Skeletal muscle satellite cell (primary cell): ENCODE measurements around the gene NOL4L.

Experiments
- H3K27me3 ChIP-seq: 2 replicates; pipeline ENCODE4 v1.7.0; 2013; ENCODE audit warnings: low read length; ENCODE audit not compliant: control insufficient read depth, insufficient read depth
- H3K36me3 ChIP-seq: 2 replicates; pipeline ENCODE4 v1.7.0; 2013; ENCODE audit warnings: mild to moderate bottlenecking, control low read depth, low read length; ENCODE audit not compliant: insufficient read depth
- H3K4me1 ChIP-seq: 2 replicates; pipeline ENCODE4 v1.7.0; 2013; ENCODE audit warnings: low read length; ENCODE audit not compliant: control insufficient read depth, insufficient read depth
- H3K4me2 ChIP-seq: 2 replicates; pipeline ENCODE4 v1.7.0; 2013; ENCODE audit warnings: mild to moderate bottlenecking, low read length
- H3K4me3 ChIP-seq: 2 replicates; pipeline ENCODE4 v1.7.0; 2013; ENCODE audit warnings: low read length
- H3K9ac ChIP-seq: 2 replicates; pipeline ENCODE4 v1.7.0; 2013; ENCODE audit warnings: mild to moderate bottlenecking, low read depth, low read length, moderate library complexity
- H3K9me3 ChIP-seq: replicated peaks from 2 replicates; pipeline ENCODE4 v1.7.0; 2013; ENCODE audit warnings: mild to moderate bottlenecking, control low read depth, low read length

Gene NOL4L

DNA sequence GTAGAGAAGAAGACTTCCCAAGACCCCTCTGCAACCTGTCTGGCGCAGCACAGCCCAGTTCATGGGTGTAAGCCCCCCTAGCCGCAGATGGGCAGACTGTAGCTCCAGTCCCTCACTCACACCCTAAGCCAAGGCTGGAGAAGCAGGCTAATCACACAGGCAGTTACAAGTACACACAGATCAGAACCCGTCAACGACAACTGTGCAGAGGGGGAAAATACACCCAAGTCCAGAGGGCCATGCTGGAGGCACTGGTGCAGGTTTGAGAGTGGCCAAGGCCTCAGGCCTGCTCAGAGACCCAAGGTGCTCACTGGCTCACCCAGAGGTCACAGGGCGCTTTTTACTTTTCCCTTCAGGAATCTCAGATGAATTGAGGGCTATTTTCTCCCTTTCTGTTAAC, 106.1 kb downstream of the NOL4L start:
- H3K4me2 ChIP-seq, result no peak overlapping the region
- peaks cover 32% of the 10 kb centered on the region for H3K4me1 ChIP-seq
- no peaks in the 10 kb centered on the region for H3K27me3 ChIP-seq
- no peak overlapping the region for H3K4me3 ChIP-seq
- no peaks in the 10 kb centered on the region for H3K9me3 ChIP-seq
- no peaks in the 10 kb centered on the region for H3K36me3 ChIP-seq
- no peak overlapping the region for H3K9ac ChIP-seq

DNA sequence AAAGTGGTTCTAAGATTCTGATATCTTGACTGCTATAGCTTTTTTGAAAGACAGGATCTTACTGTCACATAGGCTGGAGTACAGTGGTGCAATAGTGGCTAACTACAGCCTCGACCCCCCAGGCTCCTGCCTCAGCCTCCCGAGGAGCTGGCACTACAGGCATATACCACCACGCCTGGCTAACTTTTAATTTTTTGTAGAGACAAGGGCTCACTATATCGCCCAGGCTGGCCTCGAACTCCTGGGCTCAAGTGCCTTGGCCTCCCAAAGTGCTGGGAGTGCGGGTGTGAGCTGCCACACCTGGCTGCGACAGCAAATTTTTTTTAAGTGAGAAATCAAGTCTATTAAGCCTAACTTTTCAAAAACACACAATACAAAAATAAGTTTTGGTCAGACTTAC, 106.6 kb downstream of the NOL4L start:
- no peaks in the 10 kb centered on the region for H3K36me3 ChIP-seq
- H3K9ac ChIP-seq, result no peak overlapping the region
- H3K9me3 ChIP-seq, result no peaks in the 10 kb centered on the region
- H3K27me3 ChIP-seq, result no peaks in the 10 kb centered on the region
- no peak overlapping the region for H3K4me2 ChIP-seq
- H3K4me1 ChIP-seq, result peaks cover 36% of the 10 kb centered on the region
- H3K4me3 ChIP-seq, result no peak overlapping the region

DNA sequence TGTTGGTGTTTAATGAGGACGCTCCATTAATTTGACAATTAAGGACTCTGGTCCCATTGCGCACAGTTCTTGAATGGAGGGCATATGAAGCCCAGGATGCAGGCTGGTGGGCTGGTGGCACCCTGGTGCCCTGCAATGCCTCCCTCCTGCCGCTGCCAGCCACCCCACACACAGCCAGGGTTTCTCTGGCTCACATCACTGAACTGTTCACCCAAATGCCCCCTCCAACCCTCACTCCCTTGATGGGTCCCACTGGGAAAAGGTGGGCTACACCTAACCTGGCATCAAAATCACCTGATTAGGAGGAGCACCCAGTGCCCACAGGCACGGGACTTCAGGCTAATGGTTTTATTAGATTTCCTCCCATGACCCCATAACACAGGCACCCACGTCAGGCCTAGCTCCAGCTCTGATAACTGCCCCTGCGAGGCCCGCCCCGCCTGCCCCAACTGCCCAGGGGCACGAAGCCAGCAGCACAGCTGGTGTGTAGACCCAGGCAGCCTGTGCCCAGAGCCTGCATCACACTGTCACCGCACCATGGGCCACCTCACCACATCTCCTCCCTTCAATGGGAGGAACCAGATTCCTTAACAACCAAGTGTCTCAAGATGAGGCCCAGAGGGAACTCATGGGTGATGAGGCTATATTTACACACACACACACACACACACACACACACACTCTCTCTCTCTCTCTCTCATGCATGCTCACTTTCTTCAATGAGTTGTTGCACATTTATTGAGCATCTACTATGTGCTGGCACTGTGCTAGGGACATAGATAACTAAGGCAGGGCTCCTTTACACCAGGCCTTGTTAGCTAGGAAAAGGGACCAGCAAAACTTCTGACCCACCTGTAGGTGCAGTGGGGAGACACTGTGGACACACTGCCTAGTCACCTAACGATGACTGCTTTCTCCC, 107.3 kb downstream of the NOL4L start:
- no peaks in the 10 kb centered on the region for H3K9me3 ChIP-seq
- no peaks in the 10 kb centered on the region for H3K27me3 ChIP-seq
- peaks cover 39% of the 10 kb centered on the region for H3K4me1 ChIP-seq
- no peak overlapping the region for H3K9ac ChIP-seq
- no peaks in the 10 kb centered on the region for H3K36me3 ChIP-seq
- H3K4me2 ChIP-seq, result no peak overlapping the region
- no peak overlapping the region for H3K4me3 ChIP-seq

DNA sequence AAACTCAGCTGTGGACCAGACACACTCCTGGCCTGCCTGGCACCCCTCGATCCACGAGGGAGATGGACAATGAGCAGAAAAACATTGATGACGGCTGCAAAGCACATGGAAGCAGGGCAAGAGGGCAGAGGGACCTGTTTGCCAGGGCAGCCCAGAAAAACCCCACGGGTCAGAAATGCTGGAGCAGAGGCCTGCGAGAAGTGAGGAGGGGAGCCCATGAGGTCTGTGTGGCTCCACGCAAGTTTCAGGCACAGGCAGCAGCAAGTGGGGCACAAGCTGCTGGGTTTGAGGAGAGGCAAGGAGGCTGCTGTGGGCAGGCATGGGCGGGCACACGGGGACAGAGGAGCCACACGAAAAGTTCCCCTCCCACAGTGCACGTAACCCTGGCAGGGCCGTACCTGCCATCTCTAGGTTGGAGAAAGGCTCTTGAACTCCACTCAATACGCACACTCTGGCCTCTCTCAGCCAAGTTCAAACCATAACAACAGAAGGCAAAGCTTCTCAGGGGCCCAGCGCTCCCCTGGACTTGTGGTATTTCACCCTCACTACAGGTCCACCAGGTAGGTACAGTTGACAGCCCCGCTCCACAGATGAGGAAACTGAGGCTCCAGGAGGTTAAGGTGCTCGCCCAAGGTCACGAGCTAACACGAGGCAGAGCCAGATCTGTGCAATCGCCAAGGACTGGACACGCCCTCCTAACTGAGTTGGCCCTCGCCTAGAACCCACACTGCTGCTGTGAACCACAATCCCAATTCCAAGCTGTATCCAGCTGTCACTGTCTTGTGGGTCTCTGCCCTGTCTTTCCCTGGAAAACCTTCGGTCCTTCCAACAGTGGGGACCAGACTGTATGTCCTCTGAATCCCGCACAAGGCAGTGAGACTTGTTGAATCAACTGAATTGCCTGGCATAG, 108.2 kb downstream of the NOL4L start:
- H3K4me2 ChIP-seq, result no peak overlapping the region
- peaks cover 1% of the 10 kb centered on the region for H3K36me3 ChIP-seq
- no peaks in the 10 kb centered on the region for H3K9me3 ChIP-seq
- H3K4me1 ChIP-seq, result peaks cover 39% of the 10 kb centered on the region
- H3K9ac ChIP-seq, result no peak overlapping the region
- no peak overlapping the region for H3K4me3 ChIP-seq
- no peaks in the 10 kb centered on the region for H3K27me3 ChIP-seq

DNA sequence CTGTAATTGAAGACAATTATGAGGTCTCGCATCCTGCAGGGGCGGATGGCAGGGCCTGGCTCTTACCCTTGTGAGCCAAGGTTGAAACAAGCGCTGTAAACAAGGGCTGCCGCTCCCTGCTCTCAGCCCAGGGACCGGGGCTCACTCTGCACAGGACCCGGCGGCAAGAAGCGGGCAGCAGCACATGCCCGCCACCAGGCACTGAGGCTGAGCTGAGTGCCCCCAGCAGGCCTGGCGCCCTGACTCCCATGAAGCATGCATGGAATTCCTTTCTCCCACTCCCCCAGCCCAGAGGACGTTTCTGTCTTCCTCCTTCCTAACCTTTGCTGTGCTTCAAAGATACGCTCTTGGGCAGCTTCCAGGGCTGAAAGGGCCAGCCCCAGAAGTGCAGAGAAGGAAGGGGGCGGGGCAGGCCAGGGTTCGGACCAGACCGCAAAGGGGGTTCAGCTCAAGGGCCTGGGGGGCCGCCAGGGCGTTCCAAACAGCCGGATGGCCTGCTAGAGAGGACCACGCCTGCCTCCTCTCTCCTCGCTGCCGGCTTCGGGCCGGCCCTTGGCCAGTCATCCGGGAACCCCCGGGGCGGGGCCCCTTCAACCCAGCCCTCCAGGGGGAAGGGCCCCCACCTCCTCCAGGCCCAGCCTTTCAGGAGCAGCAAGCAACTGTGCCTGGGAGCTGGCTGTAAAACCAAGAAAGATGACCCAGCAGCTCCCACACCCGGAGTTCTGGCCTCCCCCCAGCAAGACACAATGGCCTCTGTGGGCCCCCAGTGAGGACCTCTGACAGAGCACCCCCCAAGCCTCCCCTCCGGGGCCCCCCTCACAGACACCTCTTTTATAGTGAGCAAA, 109.9 kb downstream of the NOL4L start:
- H3K4me2 ChIP-seq, result peak overlapping the region; percentile 84
- H3K4me3 ChIP-seq, result peak overlapping the region; percentile 67
- H3K9ac ChIP-seq, result peak overlapping the region; percentile 78
- H3K4me1 ChIP-seq, result peaks cover 39% of the 10 kb centered on the region
- no peaks in the 10 kb centered on the region for H3K27me3 ChIP-seq
- no peaks in the 10 kb centered on the region for H3K9me3 ChIP-seq
- peaks cover 3% of the 10 kb centered on the region for H3K36me3 ChIP-seq

DNA sequence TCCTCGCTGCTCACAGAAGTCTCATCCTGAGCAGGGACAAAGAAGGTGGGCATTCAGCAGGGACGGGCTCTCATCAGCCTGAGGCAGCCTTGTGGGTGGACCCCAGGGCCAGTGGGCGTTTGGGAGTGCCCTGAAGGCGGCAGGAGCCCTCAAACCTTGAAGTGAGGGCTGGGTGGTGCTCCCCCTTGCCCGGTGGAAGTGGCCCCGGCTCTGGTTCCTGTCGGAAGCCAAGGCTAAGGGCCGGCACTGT, 110.5 kb downstream of the NOL4L start:
- no peaks in the 10 kb centered on the region for H3K9me3 ChIP-seq
- H3K4me3 ChIP-seq, result peak overlapping the region; percentile 67
- H3K9ac ChIP-seq, result peak overlapping the region; percentile 78
- H3K36me3 ChIP-seq, result peaks cover 3% of the 10 kb centered on the region
- no peaks in the 10 kb centered on the region for H3K27me3 ChIP-seq
- H3K4me1 ChIP-seq, result peaks cover 39% of the 10 kb centered on the region
- H3K4me2 ChIP-seq, result peak overlapping the region; percentile 84

DNA sequence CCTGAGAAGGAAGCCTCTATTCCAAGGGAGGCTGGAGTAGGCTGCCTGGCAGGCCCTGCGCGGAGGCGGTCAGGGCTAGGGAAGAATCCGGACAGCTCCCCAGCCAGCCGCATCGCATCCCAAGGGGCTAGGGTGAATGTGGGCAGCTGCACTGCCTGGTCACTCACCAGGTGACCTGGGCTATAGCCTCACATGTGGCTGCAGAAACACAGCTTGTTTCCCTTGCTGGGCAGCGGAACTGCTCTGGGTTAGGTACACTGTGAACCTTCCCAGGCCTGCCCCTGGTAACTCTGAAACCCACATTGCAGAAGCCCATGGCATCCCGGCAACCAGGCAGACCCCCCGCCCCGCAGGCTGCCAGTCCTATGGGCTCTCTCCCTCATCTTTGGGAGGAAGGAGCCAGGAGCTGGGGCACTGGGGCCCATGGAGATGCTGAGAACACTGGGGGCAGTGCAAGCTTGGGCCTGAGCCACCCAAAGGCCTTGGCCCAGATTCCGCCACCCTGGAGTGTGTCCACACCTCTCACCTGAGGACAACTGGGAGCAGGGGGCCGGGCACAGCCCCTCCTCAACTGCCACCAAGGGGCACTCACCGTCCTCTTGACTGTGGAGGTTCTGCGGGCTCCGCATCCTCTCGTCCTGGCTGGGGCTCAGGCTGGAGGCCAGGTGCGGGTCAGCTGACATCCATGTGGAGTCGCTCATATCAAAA, 111.0 kb downstream of the NOL4L start:
- peak overlapping the region; percentile 67 for H3K4me3 ChIP-seq
- H3K36me3 ChIP-seq, result peaks cover 3% of the 10 kb centered on the region
- H3K4me1 ChIP-seq, result peaks cover 39% of the 10 kb centered on the region
- H3K27me3 ChIP-seq, result no peaks in the 10 kb centered on the region
- peak overlapping the region; percentile 78 for H3K9ac ChIP-seq
- H3K4me2 ChIP-seq, result peak overlapping the region; percentile 84
- no peaks in the 10 kb centered on the region for H3K9me3 ChIP-seq

DNA sequence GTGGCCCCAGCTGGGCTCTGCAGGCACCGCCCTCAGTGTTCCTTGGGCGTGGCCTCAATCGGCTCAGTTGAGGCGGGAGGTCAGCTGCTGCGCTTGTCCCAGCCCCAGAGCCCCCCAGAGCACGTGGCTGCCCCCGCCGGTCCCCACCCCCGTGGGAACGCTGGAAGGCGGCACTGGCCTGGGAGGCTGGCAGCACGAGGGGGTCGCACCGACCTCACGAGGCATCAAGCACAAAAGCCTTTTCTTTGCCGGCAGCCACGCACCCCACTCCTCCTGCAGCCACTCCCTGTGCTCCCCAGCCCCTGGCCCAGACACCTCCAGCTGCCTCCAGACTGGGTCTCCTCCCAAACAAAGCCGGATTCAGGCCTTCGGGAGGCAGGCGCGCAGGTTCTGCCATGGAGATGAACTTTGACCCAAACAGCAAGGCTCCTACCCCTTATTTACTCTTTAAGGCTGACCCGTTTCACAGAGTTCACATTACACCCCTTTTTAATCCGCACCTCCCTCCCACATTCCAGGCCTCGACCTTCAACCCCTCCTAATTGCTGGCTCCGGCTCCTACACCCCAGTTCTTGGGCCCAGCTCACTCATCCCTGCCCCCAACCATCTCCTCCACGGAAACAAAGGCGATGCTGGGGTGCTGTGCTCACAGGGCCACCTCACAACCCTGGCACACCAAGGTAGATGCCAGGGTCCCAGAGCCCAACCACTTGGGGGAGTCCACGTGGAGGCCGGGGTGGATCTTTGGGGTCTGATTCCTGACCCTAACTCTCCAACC, 111.7 kb downstream of the NOL4L start:
- peaks cover 3% of the 10 kb centered on the region for H3K36me3 ChIP-seq
- peaks cover 39% of the 10 kb centered on the region for H3K4me1 ChIP-seq
- no peak overlapping the region for H3K9ac ChIP-seq
- peak overlapping the region; percentile 84 for H3K4me2 ChIP-seq
- H3K27me3 ChIP-seq, result no peaks in the 10 kb centered on the region
- peak overlapping the region; percentile 11 for H3K4me3 ChIP-seq
- no peaks in the 10 kb centered on the region for H3K9me3 ChIP-seq

DNA sequence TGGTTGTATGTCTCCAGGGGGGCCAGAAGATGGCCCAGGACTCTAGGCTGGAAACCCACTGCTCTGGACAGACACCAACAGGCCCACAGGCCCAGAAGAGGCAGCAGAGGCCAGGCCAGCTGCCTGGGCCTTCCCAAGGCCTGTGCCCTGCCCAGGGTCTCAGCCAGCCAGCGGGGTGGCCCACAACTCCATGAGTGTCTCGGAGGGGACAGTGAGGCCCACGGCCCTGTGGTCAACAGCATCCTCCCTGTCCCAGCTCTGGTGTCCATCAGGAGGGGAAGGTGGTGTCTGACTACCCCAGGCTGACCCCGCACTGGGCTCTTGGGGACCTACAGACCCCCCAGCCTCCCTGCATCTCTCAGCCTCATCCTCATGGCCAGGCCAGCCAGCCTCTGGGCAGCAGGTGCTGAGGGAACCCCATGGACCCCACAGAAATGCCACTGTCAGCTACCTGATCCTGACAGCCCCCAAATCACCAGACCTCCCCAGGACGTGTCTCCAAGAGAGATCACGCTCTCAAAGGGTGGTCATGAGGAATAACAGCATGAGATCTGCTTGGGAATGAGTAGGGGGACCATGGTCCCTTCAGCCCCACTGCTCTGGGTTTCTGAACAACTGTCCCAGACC, 112.4 kb downstream of the NOL4L start:
- Histone ChIP-seq H3K4me3 (no peak overlapping the region), H3K27me3 (no peaks in the 10 kb centered on the region), H3K9me3 (no peaks in the 10 kb centered on the region), H3K36me3 (peaks cover 3% of the 10 kb centered on the region), H3K9ac (no peak overlapping the region), H3K4me2 (no peak overlapping the region), H3K4me1 (peaks cover 39% of the 10 kb centered on the region)

DNA sequence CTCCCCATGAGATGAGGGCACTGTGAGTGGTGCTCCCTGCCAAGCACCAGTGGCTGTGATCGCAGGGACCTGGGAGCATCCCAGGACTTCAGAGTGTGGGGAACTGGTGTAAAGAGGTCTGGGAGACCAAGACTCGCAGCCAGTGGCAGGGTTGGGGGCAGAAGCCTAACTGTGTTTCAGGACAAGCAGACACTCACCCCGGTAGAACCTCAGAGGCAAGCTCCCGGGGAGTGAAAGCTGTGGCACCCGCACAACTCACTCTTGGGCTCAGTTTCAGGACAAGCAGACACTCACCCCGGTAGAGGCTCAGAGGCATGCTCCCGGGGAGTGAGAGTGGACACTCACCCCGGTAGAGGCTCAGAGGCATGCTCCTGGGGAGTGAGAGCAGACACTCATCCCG, 114.2 kb downstream of the NOL4L start:
- Histone ChIP-seq H3K9ac (no peak overlapping the region), H3K4me2 (no peak overlapping the region), H3K4me1 (peaks cover 26% of the 10 kb centered on the region), H3K36me3 (peaks cover 3% of the 10 kb centered on the region), H3K9me3 (no peaks in the 10 kb centered on the region), H3K4me3 (no peak overlapping the region), H3K27me3 (no peaks in the 10 kb centered on the region)
